KMS-11 (cell line): ENCODE measurements around the gene CAPN11.

Experiments used
- H2AFZ ChIP-seq: fragments of 200-600 bp; sonication (generic); 2 replicates; pipeline ENCODE4 v1.6.1; 2016; ENCODE audit warnings: antibody characterized with exemption, mixed run types, low read depth
- H3K27ac ChIP-seq: fragments of 200-600 bp; sonication (generic); 2 replicates; pipeline ENCODE4 v1.6.1; 2016; ENCODE audit warnings: mild to moderate bottlenecking, mixed run types
- H3K27me3 ChIP-seq: fragments of 200-600 bp; sonication (generic); 2 replicates; pipeline ENCODE4 v1.6.1; 2017; ENCODE audit warnings: mild to moderate bottlenecking, low read depth, mixed run types, moderate library complexity; ENCODE audit not compliant: insufficient read depth
- H3K36me3 ChIP-seq: fragments of 200-600 bp; sonication (generic); 2 replicates; pipeline ENCODE4 v1.6.1; 2017; ENCODE audit warnings: mild to moderate bottlenecking, mixed run types; ENCODE audit not compliant: insufficient read depth
- H3K4me1 ChIP-seq: fragments of 200-600 bp; sonication (generic); 2 replicates; pipeline ENCODE4 v1.6.1; 2016; ENCODE audit warnings: mild to moderate bottlenecking, low read depth, mixed run types; ENCODE audit not compliant: poor library complexity, severe bottlenecking
- H3K4me2 ChIP-seq: fragments of 200-600 bp; sonication (generic); 2 replicates; pipeline ENCODE4 v1.7.0; 2016; ENCODE audit warnings: mild to moderate bottlenecking, mixed run types
- H3K4me3 ChIP-seq: fragments of 200-600 bp; sonication (generic); IDR thresholded peaks from 2 replicates; pipeline ENCODE4 v1.6.1; 2017; ENCODE audit warnings: low read depth, low read length, mixed read lengths; ENCODE audit not compliant: insufficient read depth
- H3K79me2 ChIP-seq: fragments of 200-600 bp; sonication (generic); 2 replicates; pipeline ENCODE4 v1.6.1; 2016; ENCODE audit warnings: low read depth, mixed run types; ENCODE audit not compliant: insufficient read depth
- H3K9ac ChIP-seq: fragments of 200-600 bp; sonication (generic); 2 replicates; pipeline ENCODE4 v1.6.1; 2016; ENCODE audit warnings: mild to moderate bottlenecking, mixed run types
- H4K20me1 ChIP-seq: fragments of 200-600 bp; sonication (generic); 2 replicates; pipeline ENCODE4 v1.6.1; 2016; ENCODE audit warnings: mild to moderate bottlenecking, mixed run types; ENCODE audit not compliant: insufficient read depth
- TF ChIP-seq, protein P1 (sequence below): fragments of 200-600 bp; sonication (generic); conservative IDR thresholded peaks from 2 replicates; pipeline ENCODE4 v1.6.1; 2017; ENCODE audit warnings: low read depth, mild to moderate bottlenecking, antibody characterized with exemption, low read length, moderate library complexity, mixed read lengths

CAPN11 gene

DNA sequence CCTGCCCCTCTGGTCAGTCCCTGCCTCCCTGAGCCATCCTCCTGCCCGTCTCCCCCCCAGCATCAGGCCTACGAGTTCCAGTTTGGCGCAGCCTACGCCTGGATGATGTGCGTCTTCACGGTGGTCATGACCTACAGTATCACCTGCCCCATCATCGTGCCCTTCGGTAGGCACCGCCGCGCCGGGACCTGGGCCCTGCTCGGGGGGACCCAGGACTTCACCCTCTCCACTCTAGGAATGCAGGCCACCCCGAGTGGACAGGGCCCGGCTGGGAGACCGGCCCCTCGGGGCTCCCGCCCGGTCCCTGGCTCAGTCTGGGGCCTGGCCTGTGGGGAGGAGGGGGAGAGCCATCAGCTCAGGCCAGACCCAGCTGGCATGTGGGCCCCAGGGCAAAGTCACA lies 6.1 kb upstream of the CAPN11 start:
- Histone ChIP-seq H3K4me1 (no peaks in the 10 kb centered on the region), H3K27me3 (no peaks in the 10 kb centered on the region), H3K36me3 (no peaks in the 10 kb centered on the region), H2AFZ (no peak overlapping the region), H3K9ac (no peak overlapping the region), H3K79me2 (no peaks in the 10 kb centered on the region), H3K27ac (no peak overlapping the region), H3K4me3 (no peak overlapping the region), H4K20me1 (no peaks in the 10 kb centered on the region), H3K4me2 (no peak overlapping the region)
- TF ChIP-seq, protein P1, sequence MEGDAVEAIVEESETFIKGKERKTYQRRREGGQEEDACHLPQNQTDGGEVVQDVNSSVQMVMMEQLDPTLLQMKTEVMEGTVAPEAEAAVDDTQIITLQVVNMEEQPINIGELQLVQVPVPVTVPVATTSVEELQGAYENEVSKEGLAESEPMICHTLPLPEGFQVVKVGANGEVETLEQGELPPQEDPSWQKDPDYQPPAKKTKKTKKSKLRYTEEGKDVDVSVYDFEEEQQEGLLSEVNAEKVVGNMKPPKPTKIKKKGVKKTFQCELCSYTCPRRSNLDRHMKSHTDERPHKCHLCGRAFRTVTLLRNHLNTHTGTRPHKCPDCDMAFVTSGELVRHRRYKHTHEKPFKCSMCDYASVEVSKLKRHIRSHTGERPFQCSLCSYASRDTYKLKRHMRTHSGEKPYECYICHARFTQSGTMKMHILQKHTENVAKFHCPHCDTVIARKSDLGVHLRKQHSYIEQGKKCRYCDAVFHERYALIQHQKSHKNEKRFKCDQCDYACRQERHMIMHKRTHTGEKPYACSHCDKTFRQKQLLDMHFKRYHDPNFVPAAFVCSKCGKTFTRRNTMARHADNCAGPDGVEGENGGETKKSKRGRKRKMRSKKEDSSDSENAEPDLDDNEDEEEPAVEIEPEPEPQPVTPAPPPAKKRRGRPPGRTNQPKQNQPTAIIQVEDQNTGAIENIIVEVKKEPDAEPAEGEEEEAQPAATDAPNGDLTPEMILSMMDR = no peak

DNA sequence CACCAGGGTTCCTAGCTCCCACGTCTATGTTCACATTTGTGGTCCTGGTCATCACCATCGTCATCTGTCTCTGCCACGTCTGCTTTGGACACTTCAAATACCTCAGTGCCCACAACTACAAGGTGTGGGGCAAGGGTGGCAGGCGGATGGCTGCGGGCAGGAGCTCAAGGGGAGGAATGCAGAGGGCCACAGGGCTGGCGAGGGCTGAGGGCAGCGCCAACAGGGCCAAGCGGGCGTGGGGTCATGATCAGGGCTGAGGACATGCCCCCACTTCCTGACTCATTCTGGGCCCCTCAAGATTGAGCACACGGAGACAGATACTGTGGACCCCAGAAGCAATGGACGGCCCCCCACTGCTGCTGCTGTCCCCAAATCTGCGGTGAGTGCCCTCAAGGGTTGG lies 4.6 kb upstream of the CAPN11 start:
- Histone ChIP-seq H3K4me3 (no peak overlapping the region), H3K27me3 (no peaks in the 10 kb centered on the region), H4K20me1 (no peaks in the 10 kb centered on the region), H3K79me2 (no peaks in the 10 kb centered on the region), H3K9ac (no peak overlapping the region), H3K27ac (no peak overlapping the region), H3K4me2 (no peak overlapping the region), H3K36me3 (no peaks in the 10 kb centered on the region), H2AFZ (no peak overlapping the region), H3K4me1 (no peaks in the 10 kb centered on the region)
- TF ChIP-seq, protein P1 = no peak

DNA sequence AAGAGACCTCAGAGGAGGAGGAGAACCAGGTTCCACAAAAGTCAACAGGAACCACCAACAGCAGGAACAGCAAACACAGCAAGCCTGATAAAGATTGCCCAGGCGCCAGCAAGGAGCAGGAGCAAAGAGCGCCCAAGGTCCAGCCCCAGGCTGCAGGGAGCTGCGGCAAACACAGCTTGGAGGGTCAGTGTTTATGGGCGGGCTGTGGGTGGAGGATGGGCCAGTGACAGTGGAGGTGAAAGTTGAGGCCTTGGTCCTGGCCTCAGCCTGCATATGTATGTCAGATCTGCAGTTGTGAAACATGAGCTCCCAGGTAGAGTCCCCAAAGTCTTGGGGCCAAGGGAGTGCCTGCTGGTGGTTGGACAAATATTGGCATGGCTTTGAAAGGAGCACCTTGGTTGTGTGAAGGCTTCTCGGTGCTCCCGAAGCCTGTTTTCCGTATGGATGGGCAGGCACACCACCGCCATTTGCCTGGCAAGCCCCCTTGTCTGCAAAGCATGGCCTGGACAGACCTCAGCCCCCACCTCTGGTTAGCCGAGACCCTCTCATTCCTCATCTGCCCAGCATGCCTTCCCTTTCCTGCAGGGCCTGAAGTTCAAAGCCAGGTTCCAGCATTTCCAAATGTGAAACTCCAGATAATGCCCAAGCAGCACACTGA lies 2.0 kb upstream of the CAPN11 start:
- no peak overlapping the region for H2AFZ ChIP-seq

DNA sequence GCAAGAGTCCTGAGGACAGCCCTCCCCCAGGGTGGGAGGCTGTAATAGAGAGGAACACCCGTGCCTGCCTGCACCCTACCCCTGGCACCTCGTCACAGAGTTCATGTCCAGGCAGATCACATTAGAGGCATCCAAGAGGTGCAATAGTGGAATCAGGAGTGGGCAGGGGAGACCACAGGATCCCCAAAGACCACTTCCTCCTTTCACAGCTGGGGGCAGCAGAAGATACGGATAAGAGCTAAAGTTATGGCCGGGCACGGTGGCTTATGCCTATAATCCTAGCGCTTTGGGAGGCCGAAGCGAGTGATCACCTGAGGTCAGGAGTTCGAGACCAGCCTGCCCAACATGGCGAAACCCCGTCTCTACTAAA lies 1.5 kb upstream of the CAPN11 start:
- Histone ChIP-seq H3K4me2 (no peak overlapping the region), H3K9ac (no peak overlapping the region), H3K4me3 (no peak overlapping the region)

More for the DNA sequence above, 2.0 kb upstream of the CAPN11 start:
- Histone ChIP-seq H3K4me3 (no peak overlapping the region), H3K4me2 (no peak overlapping the region), H4K20me1 (no peaks in the 10 kb centered on the region), H3K36me3 (no peaks in the 10 kb centered on the region), H3K27me3 (no peaks in the 10 kb centered on the region), H3K27ac (no peak overlapping the region), H3K4me1 (no peaks in the 10 kb centered on the region), H3K9ac (no peak overlapping the region), H3K79me2 (no peaks in the 10 kb centered on the region)
- TF ChIP-seq, protein P1 = no peak

More for the DNA sequence above, 1.5 kb upstream of the CAPN11 start:
- Histone ChIP-seq H3K79me2 (no peaks in the 10 kb centered on the region), H3K36me3 (no peaks in the 10 kb centered on the region), H2AFZ (no peak overlapping the region), H3K27me3 (no peaks in the 10 kb centered on the region), H3K27ac (no peak overlapping the region), H3K4me1 (no peaks in the 10 kb centered on the region), H4K20me1 (no peaks in the 10 kb centered on the region)
- TF ChIP-seq, protein P1 = no peak
